ENCODE results near the gene ODF4. TPM values are rescaled to one million over a fixed set of nuclear protein-coding genes. Genes with fewer than 3 reads are reported as not detected.

ODF4 gene
- total RNA-seq, 1 donor from 2014 or later: not detected

DNA sequence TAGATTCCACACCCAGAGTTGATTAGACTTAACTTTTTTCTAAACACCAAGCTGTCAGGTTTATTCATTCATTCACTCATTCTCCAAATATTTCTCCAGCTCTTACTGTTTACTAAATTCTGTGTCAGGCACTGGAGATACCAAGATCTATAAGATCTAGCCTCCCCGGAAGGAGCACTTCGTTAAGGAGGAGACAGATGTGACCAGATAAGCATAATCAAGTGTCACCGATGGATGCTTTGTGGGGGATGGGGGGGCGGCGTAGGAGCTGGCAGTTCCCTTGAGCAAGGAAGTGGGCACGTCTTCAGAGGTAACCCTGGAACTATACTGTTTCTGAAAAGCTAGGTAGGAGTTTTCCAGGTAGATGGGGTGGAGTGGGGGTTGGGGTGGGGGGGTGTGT lies 47.2 kb downstream of the ODF4 start:
- no peak for DNase-seq (ENCODE audit: low spot score in 2 of 2, unreplicated experiment in 2 of 2)
- Mint-ChIP-seq H3K4me1 (peaks cover 22% of the 10 kb centered on the region), H3K9me3 (no peaks in the 10 kb centered on the region), H3K36me3 (peaks cover 2% of the 10 kb centered on the region), H3K27ac (peak overlapping the region; percentile 14), H3K27me3 (ENCODE audit: low read depth) (no peaks in the 10 kb centered on the region), H3K4me3 (no peak overlapping the region)
- TF ChIP-seq, protein P1, sequence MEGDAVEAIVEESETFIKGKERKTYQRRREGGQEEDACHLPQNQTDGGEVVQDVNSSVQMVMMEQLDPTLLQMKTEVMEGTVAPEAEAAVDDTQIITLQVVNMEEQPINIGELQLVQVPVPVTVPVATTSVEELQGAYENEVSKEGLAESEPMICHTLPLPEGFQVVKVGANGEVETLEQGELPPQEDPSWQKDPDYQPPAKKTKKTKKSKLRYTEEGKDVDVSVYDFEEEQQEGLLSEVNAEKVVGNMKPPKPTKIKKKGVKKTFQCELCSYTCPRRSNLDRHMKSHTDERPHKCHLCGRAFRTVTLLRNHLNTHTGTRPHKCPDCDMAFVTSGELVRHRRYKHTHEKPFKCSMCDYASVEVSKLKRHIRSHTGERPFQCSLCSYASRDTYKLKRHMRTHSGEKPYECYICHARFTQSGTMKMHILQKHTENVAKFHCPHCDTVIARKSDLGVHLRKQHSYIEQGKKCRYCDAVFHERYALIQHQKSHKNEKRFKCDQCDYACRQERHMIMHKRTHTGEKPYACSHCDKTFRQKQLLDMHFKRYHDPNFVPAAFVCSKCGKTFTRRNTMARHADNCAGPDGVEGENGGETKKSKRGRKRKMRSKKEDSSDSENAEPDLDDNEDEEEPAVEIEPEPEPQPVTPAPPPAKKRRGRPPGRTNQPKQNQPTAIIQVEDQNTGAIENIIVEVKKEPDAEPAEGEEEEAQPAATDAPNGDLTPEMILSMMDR (IDR thresholded peaks at IDR 0.05; ENCODE audit: unreplicated experiment): no peak

- H3K27me3 Mint-ChIP-seq (ENCODE audit: low read depth): no peaks in the 10 kb centered on the region
- TF ChIP-seq, protein P1 (IDR thresholded peaks at IDR 0.05; ENCODE audit: unreplicated experiment): no peak
- no peak overlapping the region for H3K4me3 Mint-ChIP-seq
- no peak overlapping the region for H3K27ac Mint-ChIP-seq
- no peaks in the 10 kb centered on the region for H3K36me3 Mint-ChIP-seq
- H3K4me1 Mint-ChIP-seq: peaks cover 16% of the 10 kb centered on the region
- no peaks in the 10 kb centered on the region for H3K9me3 Mint-ChIP-seq
- DNase-seq (ENCODE audit: low spot score in 2 of 2, unreplicated experiment in 2 of 2): no peak
These were observed 48.4 kb downstream of the ODF4 start for GRCh38 chr17:8387914-8388651.

DNA sequence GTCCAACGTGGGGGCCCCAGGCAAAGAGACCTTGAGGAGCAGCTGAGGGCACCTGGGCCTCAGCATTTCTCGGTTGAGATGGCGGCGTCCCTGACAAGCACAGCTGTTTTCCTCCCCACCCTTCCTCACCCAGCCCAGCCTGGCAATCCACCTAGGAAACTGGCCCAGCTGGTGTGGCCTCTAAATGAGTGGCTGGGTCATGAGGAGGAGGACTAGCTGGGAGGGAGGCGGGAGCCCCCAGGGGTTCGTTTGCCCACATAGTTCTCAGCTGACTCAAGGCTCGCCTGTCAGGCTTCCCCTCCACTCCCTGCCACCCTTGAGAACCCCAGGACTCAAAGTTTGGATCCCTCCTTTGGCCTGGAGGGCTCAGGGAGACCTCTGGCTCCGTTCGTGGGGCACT lies 52.1 kb downstream of the ODF4 start:
- Mint-ChIP-seq H3K4me3 (no peak overlapping the region), H3K9me3 (no peaks in the 10 kb centered on the region), H3K36me3 (no peaks in the 10 kb centered on the region), H3K27ac (no peak overlapping the region), H3K4me1 (peaks cover 10% of the 10 kb centered on the region), H3K27me3 (ENCODE audit: low read depth) (peaks cover 10% of the 10 kb centered on the region)
- TF ChIP-seq, protein P1 (IDR thresholded peaks at IDR 0.05; ENCODE audit: unreplicated experiment): no peak
- no peak for DNase-seq (ENCODE audit: low spot score in 2 of 2, unreplicated experiment in 2 of 2)

- peaks cover 8% of the 10 kb centered on the region for H3K4me1 Mint-ChIP-seq
- no peak overlapping the region for H3K27ac Mint-ChIP-seq
- no peaks in the 10 kb centered on the region for H3K9me3 Mint-ChIP-seq
- H3K27me3 Mint-ChIP-seq (ENCODE audit: low read depth): peaks cover 14% of the 10 kb centered on the region
- H3K4me3 Mint-ChIP-seq: no peak overlapping the region
- no peak for DNase-seq (ENCODE audit: low spot score in 2 of 2, unreplicated experiment in 2 of 2)
- TF ChIP-seq, protein P1 (IDR thresholded peaks at IDR 0.05; ENCODE audit: unreplicated experiment): no peak
- no peaks in the 10 kb centered on the region for H3K36me3 Mint-ChIP-seq
These were observed 52.6 kb downstream of the ODF4 start for GRCh38 chr17:8392274-8392673.

DNA sequence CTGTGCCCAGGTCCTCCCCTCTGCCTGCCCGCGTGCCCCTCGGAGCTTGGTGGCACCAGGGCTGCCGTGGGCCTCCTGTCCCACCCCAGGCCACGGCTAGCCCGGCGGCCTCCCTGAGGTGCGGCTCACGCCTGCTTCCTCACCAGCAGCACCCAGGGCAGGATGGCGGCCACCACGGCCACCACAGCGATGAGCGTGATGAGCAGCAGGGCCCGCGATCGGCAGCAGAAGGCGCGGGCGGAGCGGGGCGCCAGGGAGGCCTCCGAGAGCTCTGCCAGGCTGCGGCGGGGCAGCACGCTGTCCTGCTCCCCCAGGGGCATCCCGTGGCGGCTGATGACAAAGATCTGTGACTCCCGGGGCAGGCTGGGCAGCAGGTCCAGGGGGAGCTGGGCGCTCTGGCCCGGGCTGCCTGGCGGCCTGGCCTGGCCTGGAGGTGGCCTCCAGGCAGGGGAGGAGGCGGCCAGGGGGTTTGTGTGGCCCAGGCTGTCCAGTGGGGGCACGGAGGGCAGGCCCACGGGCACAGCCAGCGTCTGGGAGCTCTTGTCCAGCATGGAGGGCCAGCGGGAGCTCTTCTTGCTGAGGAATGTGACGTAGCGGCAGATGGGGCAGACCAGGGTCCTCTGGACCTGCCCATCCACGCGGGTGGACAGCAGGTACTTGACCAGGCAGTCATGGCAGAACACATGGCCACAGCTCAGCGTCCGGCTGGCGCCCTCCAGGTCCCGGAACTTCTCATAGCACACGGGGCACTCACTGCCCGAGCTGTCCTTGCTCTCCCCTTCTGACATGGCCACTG lies 53.2 kb downstream of the ODF4 start:
- TF ChIP-seq, protein P1 (IDR thresholded peaks at IDR 0.05; ENCODE audit: unreplicated experiment): no peak
- H3K4me1 Mint-ChIP-seq: peaks cover 13% of the 10 kb centered on the region
- H3K9me3 Mint-ChIP-seq: no peaks in the 10 kb centered on the region

More for the DNA sequence above, 53.2 kb downstream of the ODF4 start:
- Mint-ChIP-seq H3K36me3 (no peaks in the 10 kb centered on the region), H3K4me3 (no peak overlapping the region), H3K27ac (no peak overlapping the region), H3K27me3 (ENCODE audit: low read depth) (peaks cover 19% of the 10 kb centered on the region)
- no peak for DNase-seq (ENCODE audit: low spot score in 2 of 2, unreplicated experiment in 2 of 2)

Data from mesothelial cell of epicardium (in vitro differentiated cells).